K562 (cell line): Measurements from ENCODE around the gene UQCRH. TPM values are rescaled to one million over a fixed set of nuclear protein-coding genes. Genes with fewer than 3 reads are reported as not detected.

ENCODE experiments used
- CBFB ChIP-seq: sonication (generic); formaldehyde crosslinking; IDR thresholded peaks from 2 replicates; pipeline ENCODE4 v1.4.0; 2020; ENCODE audit warnings: mild to moderate bottlenecking, missing genetic modification reagents
- CBX1 ChIP-seq: sonication (generic); IDR thresholded peaks from 2 replicates; pipeline ENCODE4 v1.6.1; 2016; ENCODE audit warnings: antibody characterized with exemption, low read depth, mild to moderate bottlenecking
- CREB1 ChIP-seq, 2 experiments: sonication (generic) in 1 of 2; formaldehyde crosslinking in 1 of 2; IDR thresholded peaks; 2 replicates each; pipeline versions ENCODE4 v1.6.1 to v1.8.0; 2012 to 2022; ENCODE audit warnings: inconsistent platforms in 1 of 2, mild to moderate bottlenecking in 1 of 2, missing genetic modification reagents in 1 of 2, moderate library complexity in 1 of 2
- GABPB1 ChIP-seq: sonication (generic); formaldehyde crosslinking; IDR thresholded peaks from 2 replicates; pipeline ENCODE4 v1.8.0; 2022; ENCODE audit warnings: mild to moderate bottlenecking, missing genetic modification reagents
- GATAD2A ChIP-seq: fragments of 450-650 bp; IDR thresholded peaks from 2 replicates; pipeline ENCODE4 v1.6.1; 2017
- HMGN3 ChIP-seq: IDR thresholded peaks from 2 replicates; pipeline ENCODE4 v1.6.1; 2011; ENCODE audit warnings: borderline replicate concordance, low read depth, mild to moderate bottlenecking, mixed read lengths, low read length; ENCODE audit not compliant: insufficient read length; ENCODE audit errors: extremely low read depth
- MTA1 ChIP-seq: fragments of 450-650 bp; IDR thresholded peaks from 2 replicates; pipeline ENCODE4 v1.6.1; 2017; ENCODE audit warnings: borderline replicate concordance
- NCOA6 ChIP-seq: fragments of 450-650 bp; IDR thresholded peaks from 2 replicates; pipeline ENCODE4 v1.6.1; 2017; ENCODE audit warnings: mild to moderate bottlenecking
- NFIX ChIP-seq: fragments of 250-450 bp; sonication (Bioruptor Pico); IDR thresholded peaks from 2 replicates; pipeline ENCODE4 v1.4.0; 2020; ENCODE audit warnings: low read depth, mild to moderate bottlenecking, moderate library complexity
- NFRKB ChIP-seq: fragments of 450-650 bp; IDR thresholded peaks from 2 replicates; pipeline ENCODE4 v1.6.1; 2016; ENCODE audit warnings: low read depth
- RBFOX2 ChIP-seq: fragments of 200-400 bp; formaldehyde crosslinking; IDR thresholded peaks from 2 replicates; pipeline ENCODE4 v1.6.1; 2017; ENCODE audit warnings: low read depth, mild to moderate bottlenecking, low read length, moderate library complexity
- XRCC5 ChIP-seq: fragments of 200-400 bp; formaldehyde crosslinking; IDR thresholded peaks from 2 replicates; pipeline ENCODE4 v1.6.1; 2017; ENCODE audit warnings: low read depth, mild to moderate bottlenecking, low read length
- ZFPM2 ChIP-seq: fragments of 250-450 bp; sonication (Bioruptor Pico); IDR thresholded peaks from 2 replicates; pipeline ENCODE4 v1.5.1; 2022; ENCODE audit warnings: mild to moderate bottlenecking
- ZFX ChIP-seq: sonication (generic); formaldehyde crosslinking; IDR thresholded peaks from 2 replicates; pipeline ENCODE4 v1.8.0; 2022; ENCODE audit warnings: mild to moderate bottlenecking, missing genetic modification reagents, moderate library complexity
- ZNF3 ChIP-seq: fragments of 250-450 bp; sonication (Bioruptor Pico); IDR thresholded peaks from 2 replicates; pipeline ENCODE4 v1.5.0; 2021; ENCODE audit warnings: mild to moderate bottlenecking, moderate library complexity
- ZNF384 ChIP-seq: IDR thresholded peaks from 2 replicates; pipeline ENCODE4 v1.6.1; 2012; ENCODE audit warnings: low read depth, low read length, improper control_type of control experiment
- ZNF436 ChIP-seq: fragments of 250-450, 450-650 bp; sonication (Bioruptor Pico); formaldehyde crosslinking; IDR thresholded peaks from 2 replicates; pipeline ENCODE4 v1.7.0; 2020; ENCODE audit warnings: mild to moderate bottlenecking
- ZNF589 ChIP-seq: fragments of 200-800 bp; sonication (Bioruptor generic); IDR thresholded peaks from 2 replicates; pipeline ENCODE4 v1.6.1; 2016; ENCODE audit warnings: low read depth, missing genetic modification characterization, missing compliant biosample characterization
- ZNF717 ChIP-seq: fragments of 250-450 bp; sonication (Bioruptor Pico); IDR thresholded peaks from 2 replicates; pipeline ENCODE4 v1.5.0; 2021
- polyA plus RNA-seq, 8 experiments: library from polyadenylated mRNA; depleted of rRNA in 4 of 8; stranded (reverse) in 5 of 8; unstranded in 3 of 8; fragments of >200 nt; fragmentation: Nextera tagmentation in 2 of 8; fragmentation: Illumina TruSeq in 1 of 8; extraction: Ambion mirVana in 2 of 8; extraction: Trizol in 1 of 8; gene quantifications; 2 replicates each; pipeline versions ENCODE4 v1.2.1 to v1.2.3, GENCODE V29; 2011 to 2014; ENCODE audit warnings: inconsistent platforms in 1 of 8, missing spikeins in 1 of 8
- total RNA-seq, 7 experiments: library from RNA; depleted of rRNA in 6 of 7; stranded (reverse); fragments of >200 nt in 6 of 7; fragmentation: Illumina TruSeq in 2 of 7; extraction: Trizol in 2 of 7; gene quantifications; 2 replicates each; pipeline versions ENCODE4 v1.2.1 to v1.2.3, GENCODE V29; 2011 to 2021; ENCODE audit warnings: low replicate concordance in 1 of 7
- TF ChIP-seq, protein P1 (sequence below): IDR thresholded peaks from 2 replicates; pipeline ENCODE4 v1.6.1; 2011; ENCODE audit not compliant: insufficient read length; ENCODE audit errors: extremely low read depth
- TF ChIP-seq, protein P2 (sequence below): fragments of 250-450 bp; sonication (Bioruptor Pico); IDR thresholded peaks from 2 replicates; pipeline ENCODE4 v1.4.0; 2020; ENCODE audit warnings: borderline replicate concordance
- TF ChIP-seq, protein P3 (sequence below): sonication (generic); formaldehyde crosslinking; IDR thresholded peaks from 2 replicates; pipeline ENCODE4 v1.8.0; 2022; ENCODE audit warnings: mild to moderate bottlenecking, missing genetic modification reagents

Gene UQCRH
- total and polyA plus RNA-seq, 9 of the 15 experiments (the other 6 are each of a cell fraction or from before 2014, with no cell fraction given) = 1,267 to 5,184 (median 2,410) TPM

DNA sequence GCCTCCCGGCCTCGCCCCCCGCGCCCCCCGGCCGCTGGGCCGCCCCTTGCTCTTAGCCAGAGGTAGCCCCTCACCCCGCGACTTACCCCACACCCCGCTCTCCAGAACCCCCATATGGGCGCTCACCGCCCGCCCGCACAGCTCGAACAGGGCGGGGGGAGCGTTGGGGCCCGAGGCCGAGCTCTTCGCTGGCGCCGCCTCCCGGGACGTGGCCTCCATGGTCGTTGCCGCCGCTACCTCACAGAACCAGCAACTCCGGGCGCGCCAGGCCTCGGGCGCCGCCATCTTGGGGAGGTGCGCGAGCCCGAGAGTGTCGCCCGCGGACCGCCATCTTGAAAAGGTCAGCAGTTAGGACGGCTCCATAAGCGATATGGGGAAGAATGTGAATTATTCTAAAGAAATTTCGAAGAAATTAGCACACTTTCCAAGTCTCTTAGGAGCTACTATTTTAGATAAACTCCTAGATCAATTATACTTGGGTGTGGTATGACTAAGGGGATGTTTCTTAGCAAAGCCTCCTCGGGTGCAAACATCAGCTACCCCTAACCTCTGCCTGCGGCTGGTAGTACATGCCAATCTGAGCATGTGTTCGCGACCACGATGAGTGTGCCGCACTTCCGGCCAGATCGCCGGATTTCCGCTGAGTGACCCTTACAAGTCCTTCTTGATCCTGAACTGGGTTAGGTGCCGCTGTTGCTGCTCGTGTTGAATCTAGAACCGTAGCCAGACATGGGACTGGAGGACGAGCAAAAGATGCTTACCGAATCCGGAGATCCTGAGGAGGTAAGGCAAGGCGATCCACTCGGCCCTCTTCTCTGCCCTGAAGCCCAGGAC, at the start of gene UQCRH, which contains the start of gene LRRC41 (continued):
- TF ChIP-seq, protein P1, sequence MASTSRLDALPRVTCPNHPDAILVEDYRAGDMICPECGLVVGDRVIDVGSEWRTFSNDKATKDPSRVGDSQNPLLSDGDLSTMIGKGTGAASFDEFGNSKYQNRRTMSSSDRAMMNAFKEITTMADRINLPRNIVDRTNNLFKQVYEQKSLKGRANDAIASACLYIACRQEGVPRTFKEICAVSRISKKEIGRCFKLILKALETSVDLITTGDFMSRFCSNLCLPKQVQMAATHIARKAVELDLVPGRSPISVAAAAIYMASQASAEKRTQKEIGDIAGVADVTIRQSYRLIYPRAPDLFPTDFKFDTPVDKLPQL = peak; percentile 56
- TF ChIP-seq CBX1 = no peak; the same call in none of the 2 replicates
- TF ChIP-seq XRCC5 = peak; percentile 50; the same call in 1 of the 2 replicates
- peak; percentile 76; the same call in 1 of the 2 replicates for TF ChIP-seq GATAD2A
- TF ChIP-seq ZNF3 (CRISPR knock-in tag) = no peak
- peak; percentile 92 for TF ChIP-seq RBFOX2
- peak; percentile 71; the same call in 1 of the 2 replicates for TF ChIP-seq CREB1 (IDR thresholded peaks at IDR 0.05)
- peak; percentile 32; the same call in 1 of the 2 replicates for TF ChIP-seq CREB1 (CRISPR knock-in tag; IDR thresholded peaks at IDR 0.05)
- TF ChIP-seq CBFB (CRISPR knock-in tag) = peak; percentile 83; the same call in 1 of the 2 replicates
- peak; percentile 96 for TF ChIP-seq ZNF589 (CRISPR knock-in tag)
- no peak for TF ChIP-seq ZNF717 (CRISPR knock-in tag)
- peak; percentile 94 for TF ChIP-seq NFRKB
- peak; percentile 94 for TF ChIP-seq GABPB1 (CRISPR knock-in tag)
- no peak for TF ChIP-seq NCOA6
- TF ChIP-seq, protein P2, sequence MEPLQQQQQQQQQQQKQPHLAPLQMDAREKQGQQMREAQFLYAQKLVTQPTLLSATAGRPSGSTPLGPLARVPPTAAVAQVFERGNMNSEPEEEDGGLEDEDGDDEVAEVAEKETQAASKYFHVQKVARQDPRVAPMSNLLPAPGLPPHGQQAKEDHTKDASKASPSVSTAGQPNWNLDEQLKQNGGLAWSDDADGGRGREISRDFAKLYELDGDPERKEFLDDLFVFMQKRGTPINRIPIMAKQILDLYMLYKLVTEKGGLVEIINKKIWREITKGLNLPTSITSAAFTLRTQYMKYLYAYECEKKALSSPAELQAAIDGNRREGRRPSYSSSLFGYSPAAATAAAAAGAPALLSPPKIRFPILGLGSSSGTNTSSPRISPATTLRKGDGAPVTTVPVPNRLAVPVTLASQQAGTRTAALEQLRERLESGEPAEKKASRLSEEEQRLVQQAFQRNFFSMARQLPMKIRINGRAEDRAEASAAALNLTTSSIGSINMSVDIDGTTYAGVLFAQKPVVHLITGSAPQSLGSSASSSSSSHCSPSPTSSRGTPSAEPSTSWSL (CRISPR knock-in tag) = no peak
- peak; percentile 56; the same call in 1 of the 2 replicates for TF ChIP-seq ZNF436 (CRISPR knock-in tag)
- peak; percentile 85 for TF ChIP-seq HMGN3
- peak; percentile 72 for TF ChIP-seq ZFX (CRISPR knock-in tag)
- peak; percentile 40; the same call in 1 of the 2 replicates for TF ChIP-seq ZNF384
- TF ChIP-seq ZFPM2 (CRISPR knock-in tag) = no peak
- TF ChIP-seq, protein P3, sequence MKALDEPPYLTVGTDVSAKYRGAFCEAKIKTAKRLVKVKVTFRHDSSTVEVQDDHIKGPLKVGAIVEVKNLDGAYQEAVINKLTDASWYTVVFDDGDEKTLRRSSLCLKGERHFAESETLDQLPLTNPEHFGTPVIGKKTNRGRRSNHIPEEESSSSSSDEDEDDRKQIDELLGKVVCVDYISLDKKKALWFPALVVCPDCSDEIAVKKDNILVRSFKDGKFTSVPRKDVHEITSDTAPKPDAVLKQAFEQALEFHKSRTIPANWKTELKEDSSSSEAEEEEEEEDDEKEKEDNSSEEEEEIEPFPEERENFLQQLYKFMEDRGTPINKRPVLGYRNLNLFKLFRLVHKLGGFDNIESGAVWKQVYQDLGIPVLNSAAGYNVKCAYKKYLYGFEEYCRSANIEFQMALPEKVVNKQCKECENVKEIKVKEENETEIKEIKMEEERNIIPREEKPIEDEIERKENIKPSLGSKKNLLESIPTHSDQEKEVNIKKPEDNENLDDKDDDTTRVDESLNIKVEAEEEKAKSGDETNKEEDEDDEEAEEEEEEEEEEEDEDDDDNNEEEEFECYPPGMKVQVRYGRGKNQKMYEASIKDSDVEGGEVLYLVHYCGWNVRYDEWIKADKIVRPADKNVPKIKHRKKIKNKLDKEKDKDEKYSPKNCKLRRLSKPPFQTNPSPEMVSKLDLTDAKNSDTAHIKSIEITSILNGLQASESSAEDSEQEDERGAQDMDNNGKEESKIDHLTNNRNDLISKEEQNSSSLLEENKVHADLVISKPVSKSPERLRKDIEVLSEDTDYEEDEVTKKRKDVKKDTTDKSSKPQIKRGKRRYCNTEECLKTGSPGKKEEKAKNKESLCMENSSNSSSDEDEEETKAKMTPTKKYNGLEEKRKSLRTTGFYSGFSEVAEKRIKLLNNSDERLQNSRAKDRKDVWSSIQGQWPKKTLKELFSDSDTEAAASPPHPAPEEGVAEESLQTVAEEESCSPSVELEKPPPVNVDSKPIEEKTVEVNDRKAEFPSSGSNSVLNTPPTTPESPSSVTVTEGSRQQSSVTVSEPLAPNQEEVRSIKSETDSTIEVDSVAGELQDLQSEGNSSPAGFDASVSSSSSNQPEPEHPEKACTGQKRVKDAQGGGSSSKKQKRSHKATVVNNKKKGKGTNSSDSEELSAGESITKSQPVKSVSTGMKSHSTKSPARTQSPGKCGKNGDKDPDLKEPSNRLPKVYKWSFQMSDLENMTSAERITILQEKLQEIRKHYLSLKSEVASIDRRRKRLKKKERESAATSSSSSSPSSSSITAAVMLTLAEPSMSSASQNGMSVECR (CRISPR knock-in tag) = peak; percentile 88
- no peak for TF ChIP-seq NFIX (CRISPR knock-in tag)
- TF ChIP-seq MTA1 = no peak
